CD4-positive, CD25-positive, alpha-beta regulatory T cell (primary cell): ENCODE measurements around the gene GPR176. TPM values are rescaled to one million over a fixed set of nuclear protein-coding genes. Genes with fewer than 3 reads are reported as not detected.

Experiments used
- ATAC-seq, 2 donors: fragments of 150-1000 bp; cut with Tn5 transposase; one replicate each; pipeline ENCODE4 v1.10.0; 2021; ENCODE audit warnings: low read depth in 2 of 2, moderate number of reproducible peaks in 2 of 2, moderate library complexity in 1 of 2
- DNase-seq, 3 donors: peaks; one replicate each; pipeline versions ENCODE4 v3.0.0 to v3.0.0-alpha.2; 2012 to 2022; ENCODE audit warnings: mixed read lengths in 1 of 3
- H3K27ac ChIP-seq: one replicate; pipeline ENCODE4 v1.7.0; 2013; ENCODE audit warnings: mild to moderate bottlenecking, low read length; ENCODE audit not compliant: insufficient read depth, poor library complexity, severe bottlenecking
- H3K27me3 ChIP-seq: one replicate; pipeline ENCODE4 v1.7.0; 2013; ENCODE audit warnings: low read length; ENCODE audit not compliant: control insufficient read depth, insufficient read depth
- H3K36me3 ChIP-seq: one replicate; pipeline ENCODE4 v1.7.0; 2013; ENCODE audit warnings: mild to moderate bottlenecking, low read length, moderate library complexity; ENCODE audit not compliant: control insufficient read depth, insufficient read depth
- H3K4me1 ChIP-seq: 2 replicates; pipeline ENCODE4 v1.7.0; 2013; ENCODE audit warnings: mild to moderate bottlenecking, low read length; ENCODE audit not compliant: insufficient read depth, control insufficient read depth, poor library complexity, severe bottlenecking
- H3K4me3 ChIP-seq: one replicate; pipeline ENCODE4 v1.7.0; 2013; ENCODE audit warnings: low read depth, mild to moderate bottlenecking, low read length, moderate library complexity
- H3K9me3 ChIP-seq, 2 experiments: 1 replicate in 1 of 2; 2 replicates in 1 of 2; pipeline ENCODE4 v1.7.0; 2013; ENCODE audit warnings: low read length in 2 of 2, mild to moderate bottlenecking in 1 of 2, moderate library complexity in 1 of 2; ENCODE audit not compliant: control insufficient read depth in 2 of 2
- H3K27ac Mint-ChIP-seq, 3 donors: one replicate each; pipeline ENCODE4 v1.8.0; 2020 to 2022; ENCODE audit warnings: mild to moderate bottlenecking in 3 of 3, mixed read lengths in 3 of 3, moderate library complexity in 2 of 3
- H3K27me3 Mint-ChIP-seq: one replicate; pipeline ENCODE4 v1.8.0; 2022; ENCODE audit warnings: mild to moderate bottlenecking, mixed read lengths
- H3K36me3 Mint-ChIP-seq: one replicate; pipeline ENCODE4 v1.8.0; 2020; ENCODE audit warnings: mixed read lengths
- H3K4me1 Mint-ChIP-seq, 4 donors: one replicate each; pipeline ENCODE4 v1.8.0; 2020 to 2022; ENCODE audit warnings: mixed read lengths in 4 of 4, mild to moderate bottlenecking in 1 of 4
- H3K4me3 Mint-ChIP-seq, 4 donors: one replicate each; pipeline ENCODE4 v1.8.0; 2020 to 2022; ENCODE audit warnings: mild to moderate bottlenecking in 4 of 4, mixed read lengths in 4 of 4, moderate library complexity in 3 of 4
- H3K9me3 Mint-ChIP-seq, 7 donors: one replicate each; pipeline ENCODE4 v1.8.0; 2020 to 2022; ENCODE audit warnings: mixed read lengths in 7 of 7, mild to moderate bottlenecking in 3 of 7, moderate library complexity in 2 of 7
- polyA plus RNA-seq, 4 donors: library from polyadenylated mRNA; unstranded; fragments of 300-500 nt; fragmentation: Illumina TruSeq; gene quantifications; one replicate each; pipeline ENCODE4 v1.2.3, GENCODE V29; 2021
- total RNA-seq: library from RNA; stranded (reverse); gene quantifications from one replicate; pipeline ENCODE4 v1.2.3, GENCODE V29; 2022

GPR176 gene
- total and polyA plus RNA-seq, 5 donors from 2014 or later = not detected

DNA sequence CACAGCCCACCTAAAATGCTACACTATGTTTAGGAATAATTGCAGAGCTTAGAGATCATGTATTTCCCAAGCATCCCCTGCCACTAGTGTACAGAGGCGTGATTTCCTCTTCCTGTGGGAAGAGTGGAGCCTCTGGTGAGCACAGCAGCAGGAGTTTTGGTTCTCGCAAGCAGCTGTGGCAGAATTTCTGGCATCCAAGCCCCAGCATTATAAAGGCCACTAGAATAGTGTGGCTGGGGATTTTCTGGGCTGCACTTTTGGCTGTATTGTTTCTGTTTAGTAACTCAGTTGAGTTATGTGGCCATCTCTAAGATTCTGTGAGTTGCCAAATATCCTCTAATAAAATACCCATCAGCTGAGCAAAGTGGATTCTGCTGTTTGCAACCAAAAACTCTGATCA lies 64.7 kb downstream of the GPR176 start:
- ATAC-seq = no peak
- Histone ChIP-seq H3K27ac (no peak overlapping the region), H3K27me3 (peaks cover 13% of the 10 kb centered on the region), H3K4me3 (no peak overlapping the region), H3K9me3 (no peaks in the 10 kb centered on the region), H3K36me3 (no peaks in the 10 kb centered on the region), H3K4me1 (no peaks in the 10 kb centered on the region)
- Mint-ChIP-seq H3K4me3 (no peak overlapping the region), H3K36me3 (no peaks in the 10 kb centered on the region), H3K27ac (no peak overlapping the region), H3K4me1 (no peaks in the 10 kb centered on the region), H3K27me3 (peaks cover 27% of the 10 kb centered on the region), H3K9me3 (peaks cover 0 to 5% (median 0%) of the 10 kb centered on the region in 7 donors)
- no peak for DNase-seq

DNA sequence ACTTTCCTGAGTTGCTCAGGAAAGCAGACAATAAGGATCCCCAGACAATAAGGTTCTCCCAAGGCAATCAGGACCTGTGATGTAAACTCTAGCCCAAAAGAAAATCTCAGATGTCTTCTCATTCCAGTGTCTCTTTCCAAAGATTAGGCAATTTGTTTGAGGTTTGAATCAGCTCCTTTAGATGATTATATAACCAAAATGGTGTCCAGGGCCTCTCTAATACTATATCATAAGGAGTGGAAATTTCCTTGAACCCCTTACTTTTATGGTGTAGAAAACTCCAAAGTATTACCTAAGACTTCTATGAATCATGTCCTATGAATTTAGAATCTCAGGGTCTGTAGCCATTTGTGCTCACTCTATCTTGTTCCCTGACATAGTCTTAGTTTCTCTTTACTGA lies 65.9 kb downstream of the GPR176 start:
- no peaks in the 10 kb centered on the region for H3K4me1 Mint-ChIP-seq
- no peak for ATAC-seq
- peaks cover 0 to 5% (median 0%) of the 10 kb centered on the region in 7 donors for H3K9me3 Mint-ChIP-seq

DNA sequence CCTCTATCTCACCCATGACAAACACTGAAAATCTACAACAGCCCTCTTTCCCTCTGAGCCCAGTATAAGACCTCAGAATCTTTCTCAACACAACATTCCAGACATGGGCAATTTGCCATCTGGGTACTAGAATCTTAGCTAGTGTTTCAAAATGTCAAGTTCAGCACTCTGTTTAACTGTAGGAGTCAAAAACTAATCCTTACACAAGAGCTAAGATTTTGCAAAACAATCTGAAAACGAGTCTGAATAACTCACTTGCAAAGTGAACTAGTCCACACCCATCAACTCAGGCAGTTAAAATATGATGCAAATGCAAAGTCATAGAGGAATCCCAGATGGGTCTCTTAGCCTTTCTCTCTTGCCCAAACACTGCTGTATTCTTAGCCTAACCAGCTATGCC lies 67.8 kb downstream of the GPR176 start:
- ATAC-seq = no peak
- H3K36me3 Mint-ChIP-seq = no peaks in the 10 kb centered on the region

More for the DNA sequence above, 65.9 kb downstream of the GPR176 start:
- no peak overlapping the region for H3K27ac ChIP-seq
- Mint-ChIP-seq H3K36me3 (no peaks in the 10 kb centered on the region), H3K27me3 (peaks cover 19% of the 10 kb centered on the region), H3K4me3 (no peak overlapping the region), H3K27ac (no peak overlapping the region)
- H3K9me3 ChIP-seq = no peaks in the 10 kb centered on the region
- H3K36me3 ChIP-seq = no peaks in the 10 kb centered on the region
- peaks cover 16% of the 10 kb centered on the region for H3K27me3 ChIP-seq
- no peak for DNase-seq
- H3K4me1 ChIP-seq = no peaks in the 10 kb centered on the region
- H3K4me3 ChIP-seq = no peak overlapping the region

DNA sequence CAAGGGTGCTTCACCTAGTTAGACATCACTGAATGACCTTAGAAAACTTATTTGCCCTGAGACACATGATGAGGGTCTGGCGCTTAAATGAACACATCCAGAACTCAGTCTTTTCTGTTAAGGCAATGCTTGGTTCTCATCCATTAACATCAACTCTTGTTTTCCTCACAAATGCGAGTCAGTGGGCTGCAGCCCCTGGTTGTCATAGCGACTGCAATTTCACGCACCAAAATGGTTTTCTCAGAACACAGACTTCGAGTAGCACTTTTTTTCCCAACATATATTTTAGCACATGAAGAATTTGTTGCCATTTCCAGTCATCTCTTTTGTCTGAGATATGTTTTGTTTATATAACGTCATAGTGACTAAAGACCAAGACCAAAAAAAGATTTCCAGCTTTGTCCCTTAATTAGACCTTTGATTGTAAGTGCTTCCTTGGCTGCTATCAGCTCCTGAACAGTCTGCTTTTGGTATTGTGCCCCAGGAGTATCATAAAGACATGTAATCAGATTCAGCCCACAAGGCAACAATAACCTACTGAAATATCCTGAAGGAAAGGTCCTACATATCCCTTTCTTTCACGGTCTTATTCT lies 68.5 kb downstream of the GPR176 start:
- H3K4me3 ChIP-seq = no peak overlapping the region
- Mint-ChIP-seq H3K36me3 (no peaks in the 10 kb centered on the region), H3K9me3 (peaks cover 0 to 5% (median 0%) of the 10 kb centered on the region in 7 donors), H3K4me3 (no peak overlapping the region), H3K4me1 (no peaks in the 10 kb centered on the region), H3K27me3 (peaks cover 24% of the 10 kb centered on the region), H3K27ac (peak overlapping the region in 1 of 3 donors; percentile 6)
- ATAC-seq (no peak), DNase-seq (no peak)
- no peaks in the 10 kb centered on the region for H3K9me3 ChIP-seq
- no peaks in the 10 kb centered on the region for H3K4me1 ChIP-seq
- no peaks in the 10 kb centered on the region for H3K36me3 ChIP-seq
- H3K27me3 ChIP-seq = peaks cover 18% of the 10 kb centered on the region
- no peak overlapping the region for H3K27ac ChIP-seq

More for the DNA sequence above, 67.8 kb downstream of the GPR176 start:
- Mint-ChIP-seq H3K27ac (no peak overlapping the region), H3K4me3 (no peak overlapping the region), H3K9me3 (peaks cover 0 to 5% (median 0%) of the 10 kb centered on the region in 7 donors), H3K27me3 (peaks cover 24% of the 10 kb centered on the region), H3K4me1 (no peaks in the 10 kb centered on the region)
- Histone ChIP-seq H3K9me3 (no peaks in the 10 kb centered on the region), H3K27ac (no peak overlapping the region), H3K4me1 (no peaks in the 10 kb centered on the region), H3K36me3 (no peaks in the 10 kb centered on the region), H3K27me3 (peaks cover 17% of the 10 kb centered on the region), H3K4me3 (no peak overlapping the region)
- DNase-seq = no peak

DNA sequence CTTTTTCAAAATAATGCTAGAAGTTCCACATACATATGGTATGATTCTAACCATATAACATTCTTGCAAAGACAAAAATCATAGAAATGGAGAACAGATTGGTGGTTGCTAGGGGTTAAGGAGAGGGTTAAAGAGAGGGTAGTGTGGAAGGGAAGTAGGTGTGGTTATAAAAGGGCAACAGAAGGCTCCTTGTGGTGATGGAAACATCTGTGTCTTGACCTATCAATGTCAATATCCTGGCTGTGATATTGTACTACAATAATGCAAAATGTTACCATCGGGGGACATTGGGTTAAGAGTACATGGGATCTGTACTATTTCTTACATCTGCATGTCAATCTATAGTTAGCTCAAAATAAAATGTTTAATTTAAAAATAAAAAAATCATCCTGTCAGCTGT lies 69.6 kb downstream of the GPR176 start:
- no peak overlapping the region for H3K27ac Mint-ChIP-seq

DNA sequence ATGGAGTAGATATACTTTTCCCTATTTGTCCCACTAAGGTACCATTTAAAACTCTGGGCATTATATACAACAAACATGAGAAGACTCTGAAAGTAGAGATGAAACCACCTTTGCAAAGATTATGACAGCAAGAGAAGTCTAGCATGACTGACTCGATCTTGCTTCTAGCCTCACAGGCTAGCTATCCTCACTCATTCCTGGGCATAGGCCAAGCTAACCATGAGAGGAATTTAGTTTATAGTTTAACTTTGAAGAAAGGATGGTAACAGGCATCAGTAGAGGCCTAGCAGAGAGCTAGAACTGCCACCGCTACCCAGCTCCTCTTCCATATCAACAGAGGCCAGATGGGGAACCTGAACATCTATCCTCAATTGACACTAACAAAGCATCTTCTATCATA lies 74.0 kb downstream of the GPR176 start:
- no peak overlapping the region for H3K4me3 Mint-ChIP-seq
- H3K9me3 Mint-ChIP-seq = no peaks in the 10 kb centered on the region
- peaks cover 29% of the 10 kb centered on the region for H3K27me3 Mint-ChIP-seq

More for the DNA sequence above, 69.6 kb downstream of the GPR176 start:
- Histone ChIP-seq H3K4me1 (no peaks in the 10 kb centered on the region), H3K4me3 (no peak overlapping the region), H3K27me3 (peaks cover 13% of the 10 kb centered on the region), H3K36me3 (no peaks in the 10 kb centered on the region), H3K9me3 (no peaks in the 10 kb centered on the region), H3K27ac (no peak overlapping the region)
- Mint-ChIP-seq H3K4me3 (no peak overlapping the region), H3K9me3 (peaks cover 0 to 5% (median 0%) of the 10 kb centered on the region in 7 donors), H3K36me3 (no peaks in the 10 kb centered on the region), H3K27me3 (peaks cover 16% of the 10 kb centered on the region), H3K4me1 (no peaks in the 10 kb centered on the region)
- DNase-seq (no peak), ATAC-seq (no peak)

DNA sequence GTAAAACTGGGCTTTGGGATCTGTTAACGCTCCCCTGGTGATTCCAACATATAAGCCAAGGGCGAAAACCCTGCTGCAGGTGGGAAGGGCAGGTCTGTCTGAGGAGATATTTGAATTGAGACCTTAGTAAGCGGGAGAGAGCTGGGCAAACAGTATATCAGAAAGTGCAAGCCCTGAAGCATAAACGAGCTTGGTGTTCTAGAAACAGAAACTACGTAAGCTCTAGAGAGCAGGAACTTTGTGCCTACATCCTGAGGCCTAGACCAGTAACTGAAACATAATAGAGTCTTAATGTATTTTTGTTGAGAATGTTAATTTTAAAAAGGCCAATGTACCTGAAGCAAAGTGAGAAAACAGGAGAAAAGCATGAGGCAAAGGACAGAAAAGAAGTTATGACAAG lies 74.5 kb downstream of the GPR176 start:
- DNase-seq = no peak
- H3K27me3 ChIP-seq = peaks cover 7% of the 10 kb centered on the region
- no peaks in the 10 kb centered on the region for H3K9me3 ChIP-seq
- H3K9me3 Mint-ChIP-seq = no peaks in the 10 kb centered on the region
- H3K27me3 Mint-ChIP-seq = peaks cover 29% of the 10 kb centered on the region
- no peak for ATAC-seq
- no peaks in the 10 kb centered on the region for H3K36me3 Mint-ChIP-seq
- no peak overlapping the region for H3K4me3 Mint-ChIP-seq
- no peak overlapping the region for H3K4me3 ChIP-seq
- H3K36me3 ChIP-seq = no peaks in the 10 kb centered on the region
- H3K4me1 ChIP-seq = no peaks in the 10 kb centered on the region
- no peak overlapping the region for H3K27ac ChIP-seq
- no peaks in the 10 kb centered on the region for H3K4me1 Mint-ChIP-seq
- no peak overlapping the region for H3K27ac Mint-ChIP-seq

More for the DNA sequence above, 74.0 kb downstream of the GPR176 start:
- DNase-seq = no peak
- Mint-ChIP-seq H3K36me3 (no peaks in the 10 kb centered on the region), H3K27ac (no peak overlapping the region), H3K4me1 (no peaks in the 10 kb centered on the region)
- ATAC-seq = no peak
- no peaks in the 10 kb centered on the region for H3K4me1 ChIP-seq
- H3K4me3 ChIP-seq = no peak overlapping the region
- H3K36me3 ChIP-seq = no peaks in the 10 kb centered on the region
- peaks cover 10% of the 10 kb centered on the region for H3K27me3 ChIP-seq
- no peak overlapping the region for H3K27ac ChIP-seq
- no peaks in the 10 kb centered on the region for H3K9me3 ChIP-seq

DNA sequence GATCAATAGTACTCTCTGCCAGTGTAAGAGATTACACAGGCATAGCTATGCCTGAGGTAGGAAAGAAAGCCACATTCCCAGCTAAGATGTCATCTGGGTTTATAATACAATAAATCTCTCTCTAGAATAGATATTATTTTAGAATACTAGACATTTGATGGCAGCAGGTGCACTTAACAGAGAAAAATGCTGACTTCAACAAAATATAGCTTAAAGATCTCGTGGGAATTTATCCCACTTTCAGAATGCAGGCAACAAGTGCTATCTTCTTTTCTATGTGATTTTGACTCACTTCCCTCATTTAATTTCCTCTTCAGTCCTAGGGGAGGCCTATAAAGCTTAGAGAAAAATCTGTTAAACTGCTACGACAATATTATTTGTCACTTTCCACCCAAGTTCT lies 76.5 kb downstream of the GPR176 start:
- no peak overlapping the region for H3K27ac Mint-ChIP-seq
- H3K27me3 ChIP-seq = peaks cover 4% of the 10 kb centered on the region
- no peaks in the 10 kb centered on the region for H3K9me3 ChIP-seq
- no peak overlapping the region for H3K4me3 Mint-ChIP-seq
- no peak overlapping the region for H3K27ac ChIP-seq
- DNase-seq (no peak), ATAC-seq (no peak)
- H3K27me3 Mint-ChIP-seq = peaks cover 35% of the 10 kb centered on the region
- no peaks in the 10 kb centered on the region for H3K4me1 ChIP-seq
- no peaks in the 10 kb centered on the region for H3K4me1 Mint-ChIP-seq
- no peaks in the 10 kb centered on the region for H3K36me3 ChIP-seq
- no peak overlapping the region for H3K4me3 ChIP-seq
- no peaks in the 10 kb centered on the region for H3K36me3 Mint-ChIP-seq
- peaks cover 0 to 5% (median 0%) of the 10 kb centered on the region in 7 donors for H3K9me3 Mint-ChIP-seq
